ENCODE results near the gene SYTL2. TPM values are rescaled to one million over a fixed set of nuclear protein-coding genes. Genes with fewer than 3 reads are reported as not detected.
A peak's percentile ranks its signal among the peaks of the same experiment; 100 is the strongest.
"Not testable (repeated sequence)": the region's sequence is repeated elsewhere in the genome, so short reads cannot be mapped to it uniquely, and the experiment has no call there.

Gene SYTL2
- total and polyA plus RNA-seq, 5 experiments from 2014 or later = 11.8 to 32.7 (median 26.0) TPM

DNA sequence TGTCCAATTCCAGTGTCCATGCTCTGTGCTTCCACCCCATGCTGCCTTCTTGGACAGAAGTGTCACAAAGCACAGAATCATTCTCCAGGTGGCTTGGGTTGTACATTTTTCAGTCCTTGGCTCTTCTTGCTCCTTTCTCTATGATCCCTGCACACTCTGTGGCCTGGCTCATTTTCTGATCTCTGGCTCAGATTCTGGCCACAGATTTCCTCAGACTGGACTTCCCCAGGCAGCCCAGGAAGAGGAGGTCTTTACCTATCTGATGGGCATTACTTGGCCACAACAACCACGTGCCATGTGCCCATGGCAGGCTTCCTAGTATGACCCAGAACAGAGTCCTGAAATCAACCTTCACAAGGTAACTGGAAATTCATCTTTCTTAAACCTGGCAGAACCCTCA is 27.2 kb downstream of the SYTL2 start:
- Mint-ChIP-seq H3K9me3 (peaks cover 0 to 11% (median 7%) of the 10 kb centered on the region in 9 donors), H3K36me3 (peaks cover 0 to 6% (median 6%) of the 10 kb centered on the region in 3 donors), H3K27me3 (no peaks in the 10 kb centered on the region), H3K4me3 (peak overlapping the region in 1 of 10 donors; percentile 1), H3K27ac (peak overlapping the region in 2 of 10 donors; percentile 55 to 81), H3K4me1 (peaks cover 25 to 40% (median 32%) of the 10 kb centered on the region in 4 donors)
- ATAC-seq (no peak), DNase-seq (no peak)
- POLR2A ChIA-PET = no interaction called here

DNA sequence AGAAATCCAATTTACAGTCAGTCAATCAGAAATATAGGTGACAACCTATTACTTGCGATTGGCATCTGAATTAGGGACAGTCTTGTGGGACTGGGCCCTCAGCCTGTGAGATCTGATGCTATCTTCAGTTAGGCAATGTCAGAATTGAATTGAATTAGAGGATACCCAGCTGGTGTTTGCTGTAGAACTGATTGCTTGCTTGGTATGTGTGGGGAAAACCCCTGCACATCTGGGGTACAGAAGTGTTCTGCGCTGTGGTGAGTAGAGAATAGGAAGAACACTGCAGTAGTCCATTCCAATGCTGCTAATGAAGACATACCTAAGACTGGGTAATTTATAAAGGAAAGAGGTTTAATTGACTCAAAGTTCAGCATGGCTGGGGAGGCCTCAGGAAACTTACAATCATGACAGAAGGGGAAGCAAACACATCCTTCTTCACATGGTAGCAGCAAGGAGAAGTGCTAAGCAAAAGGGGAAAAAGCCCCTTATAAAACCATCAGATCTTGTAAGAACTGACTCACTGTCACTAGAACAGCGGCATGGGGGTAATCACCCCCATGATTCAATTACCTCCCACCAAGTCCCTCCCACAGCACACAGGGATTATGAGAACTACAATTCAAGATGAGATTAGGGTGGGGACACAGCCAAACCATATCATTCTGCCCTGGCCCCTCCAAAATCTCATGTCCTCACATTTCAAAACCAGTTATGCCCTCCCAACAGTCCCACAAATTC is 30.0 kb downstream of the SYTL2 start:
- peak overlapping the region in 7 of 10 donors; percentile 3 to 85 (median 40) for H3K27ac Mint-ChIP-seq
- H3K9me3 Mint-ChIP-seq = peaks cover 0 to 13% (median 7%) of the 10 kb centered on the region in 9 donors
- POLR2A ChIA-PET, DNase-seq, H3K27me3 Mint-ChIP-seq: not testable (repeated sequence)
- H3K4me3 Mint-ChIP-seq = peak overlapping the region in 2 of 10 donors; percentile 2 to 38
- H3K36me3 Mint-ChIP-seq = peaks cover 0 to 13% (median 6%) of the 10 kb centered on the region in 3 donors
- peaks cover 23 to 42% (median 28%) of the 10 kb centered on the region in 4 donors for H3K4me1 Mint-ChIP-seq
- ATAC-seq = peak; percentile 14 to 77

DNA sequence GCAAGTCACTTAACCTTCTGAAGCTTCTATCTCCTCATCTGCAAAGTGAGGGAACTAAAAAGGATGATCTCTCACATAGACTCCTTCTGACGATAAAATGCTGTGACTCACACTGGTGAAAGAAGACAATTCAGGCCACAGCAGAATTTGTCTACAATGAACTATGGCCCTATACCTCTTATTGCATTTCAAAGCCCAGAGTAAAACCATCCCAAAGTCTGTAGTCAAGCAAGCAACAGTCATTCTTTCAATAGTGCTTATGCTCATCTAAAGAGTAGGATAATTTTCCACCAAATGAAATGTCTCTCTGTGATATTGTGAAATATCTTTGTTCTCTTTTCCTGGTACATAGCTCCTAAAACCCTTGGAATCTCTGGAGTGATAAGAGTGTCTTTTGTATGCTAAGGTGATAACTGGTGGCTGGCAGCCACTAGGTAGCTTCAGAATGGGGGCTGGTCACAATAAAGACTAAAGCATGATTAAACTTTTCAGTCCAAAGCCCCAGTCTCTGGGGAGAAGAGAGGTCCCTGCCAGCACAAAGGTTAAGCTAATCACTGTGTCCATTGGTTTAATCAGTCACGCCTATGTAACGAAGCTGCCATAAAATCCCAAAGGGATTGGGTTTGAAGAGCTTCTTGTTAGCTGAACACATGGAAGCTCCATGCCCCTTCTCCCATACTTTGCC is 30.8 kb downstream of the SYTL2 start:
- H3K9me3 Mint-ChIP-seq = peaks cover 0 to 13% (median 7%) of the 10 kb centered on the region in 9 donors
- no peak overlapping the region for H3K4me3 Mint-ChIP-seq
- H3K27me3 Mint-ChIP-seq = no peaks in the 10 kb centered on the region
- ATAC-seq = no peak
- DNase-seq = no peak
- peak overlapping the region in 4 of 10 donors; percentile 10 to 50 (median 34) for H3K27ac Mint-ChIP-seq
- peaks cover 0 to 17% (median 6%) of the 10 kb centered on the region in 3 donors for H3K36me3 Mint-ChIP-seq
- peaks cover 25 to 44% (median 29%) of the 10 kb centered on the region in 4 donors for H3K4me1 Mint-ChIP-seq
- POLR2A ChIA-PET = no interaction called here

DNA sequence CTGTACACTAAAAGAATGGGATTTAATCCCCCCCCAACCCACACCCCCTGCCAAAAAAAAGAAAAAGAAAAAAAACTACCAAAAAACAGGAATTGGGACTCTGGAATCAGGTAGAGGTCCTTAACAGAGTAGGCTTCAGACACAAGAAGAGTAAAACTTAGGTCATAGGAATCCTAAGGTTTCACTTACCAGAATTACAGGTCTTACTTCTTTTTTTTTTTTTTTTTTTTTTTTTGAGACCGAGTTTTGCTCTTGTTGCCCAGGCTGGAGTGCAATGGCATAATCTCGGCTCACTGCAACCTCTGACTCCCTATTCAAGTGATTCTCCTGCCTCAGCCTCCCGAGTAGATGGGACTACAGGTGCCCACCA is 33.4 kb downstream of the SYTL2 start:
- ATAC-seq, POLR2A ChIA-PET, H3K27me3 Mint-ChIP-seq, DNase-seq, H3K9me3 Mint-ChIP-seq: not testable (repeated sequence)
- peaks cover 0 to 14% (median 3%) of the 10 kb centered on the region in 3 donors for H3K36me3 Mint-ChIP-seq
- H3K4me1 Mint-ChIP-seq = peaks cover 32 to 50% (median 41%) of the 10 kb centered on the region in 4 donors
- peak overlapping the region in 2 of 10 donors; percentile 16 for H3K27ac Mint-ChIP-seq
- peak overlapping the region in 1 of 10 donors; percentile 12 for H3K4me3 Mint-ChIP-seq

DNA sequence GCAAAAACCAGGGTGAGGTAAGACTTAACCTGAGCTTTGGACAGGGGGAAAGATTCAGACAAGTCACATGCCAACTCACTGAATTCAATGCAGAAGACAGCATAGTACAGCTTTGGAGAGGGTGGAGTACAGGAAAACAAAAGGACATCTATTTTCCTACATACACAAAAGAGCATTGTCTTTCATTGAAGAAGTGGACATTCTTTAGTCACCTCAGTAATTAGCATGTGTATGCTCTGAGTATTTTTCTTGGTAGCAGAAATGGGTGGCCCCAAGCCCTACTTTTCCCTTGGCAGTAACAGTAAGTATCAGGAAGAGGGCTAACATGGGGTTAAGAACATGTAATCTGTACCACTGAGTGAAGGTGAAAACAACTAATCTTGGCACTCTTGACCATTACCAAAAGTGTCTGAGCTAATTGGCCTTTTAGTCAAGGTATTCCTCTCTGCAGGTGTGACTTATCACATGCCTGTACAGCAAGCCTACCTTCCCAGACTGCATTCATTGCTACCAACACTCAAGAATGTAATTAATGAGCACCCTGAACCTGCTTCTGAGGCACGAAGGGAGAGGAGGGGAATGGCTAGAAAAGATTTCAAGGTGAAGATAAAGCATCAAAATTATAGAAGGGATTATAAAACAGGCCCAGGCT is 33.9 kb downstream of the SYTL2 start:
- POLR2A ChIA-PET = interaction anchor here (1.7 kb wide), 1 partner anchor 17 kb away, joined by 3 read pairs; no protein-coding TSS in a partner anchor

DNA sequence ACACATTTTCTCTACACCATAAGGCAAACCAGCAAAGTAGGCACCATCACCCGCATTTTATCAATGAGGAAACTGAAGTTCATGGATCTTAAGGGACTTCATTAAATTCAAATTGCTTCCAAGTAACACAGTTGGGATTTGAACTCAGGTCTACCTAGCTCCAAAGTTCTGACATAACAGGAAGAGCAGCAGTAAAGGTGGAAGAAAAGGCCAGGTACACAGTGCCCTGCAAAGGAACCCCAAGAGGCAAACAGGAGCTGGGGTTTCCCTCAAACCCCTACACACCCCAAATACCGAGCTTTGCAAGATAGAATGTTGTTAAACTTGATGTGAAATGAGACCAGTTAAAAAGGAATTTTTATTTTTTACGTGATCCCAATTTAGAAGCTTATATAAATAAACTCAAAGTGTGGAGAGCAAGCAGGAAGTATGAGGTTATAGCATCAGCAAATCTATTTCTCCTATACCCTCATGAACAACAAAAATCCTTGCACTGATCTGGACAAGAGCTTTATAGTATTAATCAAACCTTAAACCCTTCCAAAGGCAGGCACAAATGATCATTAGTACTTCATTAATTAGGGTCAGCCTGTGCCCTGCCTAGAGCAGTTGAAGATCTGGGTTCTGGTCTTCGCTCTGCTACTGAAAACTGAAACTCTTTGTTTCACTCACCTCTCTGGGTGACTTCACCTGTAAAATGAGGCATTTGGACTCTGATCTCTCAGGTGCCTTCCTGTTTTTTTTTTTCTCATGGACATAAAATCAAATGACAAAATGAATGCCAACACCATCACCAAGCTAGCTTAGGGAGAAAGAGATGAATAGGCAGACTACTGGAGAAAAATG is 36.5 kb downstream of the SYTL2 start:
- peak; percentile 30 to 32 for ATAC-seq
- Mint-ChIP-seq H3K4me1 (peaks cover 20 to 38% (median 25%) of the 10 kb centered on the region in 4 donors), H3K9me3 (peaks cover 0 to 5% (median 0%) of the 10 kb centered on the region in 9 donors), H3K27me3 (no peaks in the 10 kb centered on the region), H3K4me3 (peak overlapping the region in 8 of 10 donors; percentile 15 to 62 (median 34)), H3K36me3 (peaks cover 0 to 11% (median 0%) of the 10 kb centered on the region in 3 donors), H3K27ac (peak overlapping the region in 8 of 10 donors; percentile 13 to 82 (median 62))
- no peak for DNase-seq
- POLR2A ChIA-PET = interaction anchor here (0.6 to 1.7 kb wide), 3 partner anchors 20 to 23 kb away, joined by 3 to 7 read pairs (median 5); no protein-coding TSS in a partner anchor

More for the DNA sequence above, 33.9 kb downstream of the SYTL2 start:
- Mint-ChIP-seq H3K36me3 (peaks cover 0 to 11% (median 0%) of the 10 kb centered on the region in 3 donors), H3K4me1 (peaks cover 30 to 50% (median 40%) of the 10 kb centered on the region in 4 donors), H3K9me3 (peaks cover 0 to 5% (median 0%) of the 10 kb centered on the region in 9 donors), H3K27me3 (no peaks in the 10 kb centered on the region), H3K27ac (peak overlapping the region in 3 of 10 donors; percentile 16 to 69 (median 16)), H3K4me3 (no peak overlapping the region)
- no peak for ATAC-seq
- no peak for DNase-seq

DNA sequence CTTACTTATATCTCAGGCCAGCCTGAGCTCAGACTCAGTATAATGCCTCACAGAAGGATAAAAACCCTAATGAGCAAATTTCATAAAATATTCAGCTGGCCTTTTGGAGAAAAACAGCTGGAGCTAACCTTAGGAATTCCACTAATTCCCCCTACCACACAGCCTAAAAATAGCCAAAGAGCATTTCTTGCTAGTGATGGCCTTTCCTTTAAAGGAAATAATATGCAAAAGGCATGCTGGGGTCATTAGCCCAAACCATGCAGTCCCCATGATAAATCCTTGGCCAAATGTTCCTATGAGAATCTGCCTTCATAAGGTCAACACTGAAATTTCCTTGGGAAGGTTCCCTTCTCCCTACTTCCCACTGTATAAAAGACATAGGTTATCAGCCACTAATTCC is 38.2 kb downstream of the SYTL2 start:
- peak overlapping the region in 2 of 10 donors; percentile 5 to 33 for H3K27ac Mint-ChIP-seq
- H3K27me3 Mint-ChIP-seq = no peaks in the 10 kb centered on the region
- no peak for DNase-seq
- POLR2A ChIA-PET = no interaction called here
- peaks cover 0 to 13% (median 5%) of the 10 kb centered on the region in 3 donors for H3K36me3 Mint-ChIP-seq
- peaks cover 24 to 56% (median 25%) of the 10 kb centered on the region in 4 donors for H3K4me1 Mint-ChIP-seq
- ATAC-seq = no peak
- H3K9me3 Mint-ChIP-seq = peaks cover 0 to 11% (median 0%) of the 10 kb centered on the region in 9 donors
- H3K4me3 Mint-ChIP-seq = no peak overlapping the region

DNA sequence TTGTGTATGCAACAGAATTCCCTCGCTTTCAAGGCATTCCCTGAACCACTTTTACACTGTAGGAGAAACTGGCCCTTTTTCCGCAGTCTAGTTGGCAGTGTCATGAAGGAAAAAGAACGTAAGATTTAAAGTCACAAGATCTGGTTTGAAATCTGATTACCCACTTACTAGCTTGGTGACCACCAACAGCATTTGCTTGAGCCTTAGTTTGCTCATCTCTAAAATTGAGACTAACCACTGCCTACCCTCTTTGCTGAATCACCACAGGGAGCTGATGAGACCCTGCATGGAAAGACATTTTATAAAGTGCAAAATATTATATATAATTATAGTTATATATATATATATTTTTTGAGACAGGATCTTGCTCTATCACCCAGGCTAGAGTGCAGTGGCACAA is 39.4 kb downstream of the SYTL2 start:
- H3K4me3 Mint-ChIP-seq = no peak overlapping the region
- ATAC-seq (no peak), DNase-seq (no peak)
- H3K9me3 Mint-ChIP-seq = peaks cover 0 to 11% (median 0%) of the 10 kb centered on the region in 9 donors
- H3K36me3 Mint-ChIP-seq = peaks cover 0 to 13% (median 5%) of the 10 kb centered on the region in 3 donors
- no peaks in the 10 kb centered on the region for H3K27me3 Mint-ChIP-seq
- no peak overlapping the region for H3K27ac Mint-ChIP-seq
- peaks cover 23 to 53% (median 26%) of the 10 kb centered on the region in 4 donors for H3K4me1 Mint-ChIP-seq
- POLR2A ChIA-PET = no interaction called here

DNA sequence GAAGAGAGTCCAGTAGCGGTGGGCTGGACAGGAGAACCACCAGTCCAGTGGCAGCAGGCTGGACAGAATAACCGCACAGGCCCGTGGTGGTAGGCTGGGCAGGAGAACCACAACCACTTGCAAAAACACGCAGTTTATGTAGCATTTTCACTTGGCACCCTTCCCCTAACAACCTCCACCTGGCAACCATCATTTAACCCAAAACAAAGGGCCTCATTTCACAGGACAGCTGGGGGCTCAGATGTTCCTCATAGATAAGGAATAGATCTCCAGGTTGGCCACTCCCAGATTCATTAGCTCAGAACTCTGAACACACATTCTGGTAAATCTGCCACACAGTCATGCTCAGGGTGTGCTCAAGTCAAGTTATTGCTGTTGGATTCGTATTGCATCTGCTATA is 41.2 kb downstream of the SYTL2 start:
- Mint-ChIP-seq H3K27me3 (no peaks in the 10 kb centered on the region), H3K9me3 (peaks cover 0 to 11% (median 0%) of the 10 kb centered on the region in 9 donors), H3K27ac (no peak overlapping the region), H3K4me3 (no peak overlapping the region), H3K36me3 (peaks cover 0 to 5% (median 5%) of the 10 kb centered on the region in 3 donors), H3K4me1 (peaks cover 21 to 52% (median 26%) of the 10 kb centered on the region in 4 donors)
- no peak for ATAC-seq
- POLR2A ChIA-PET = no interaction called here
- DNase-seq = no peak

DNA sequence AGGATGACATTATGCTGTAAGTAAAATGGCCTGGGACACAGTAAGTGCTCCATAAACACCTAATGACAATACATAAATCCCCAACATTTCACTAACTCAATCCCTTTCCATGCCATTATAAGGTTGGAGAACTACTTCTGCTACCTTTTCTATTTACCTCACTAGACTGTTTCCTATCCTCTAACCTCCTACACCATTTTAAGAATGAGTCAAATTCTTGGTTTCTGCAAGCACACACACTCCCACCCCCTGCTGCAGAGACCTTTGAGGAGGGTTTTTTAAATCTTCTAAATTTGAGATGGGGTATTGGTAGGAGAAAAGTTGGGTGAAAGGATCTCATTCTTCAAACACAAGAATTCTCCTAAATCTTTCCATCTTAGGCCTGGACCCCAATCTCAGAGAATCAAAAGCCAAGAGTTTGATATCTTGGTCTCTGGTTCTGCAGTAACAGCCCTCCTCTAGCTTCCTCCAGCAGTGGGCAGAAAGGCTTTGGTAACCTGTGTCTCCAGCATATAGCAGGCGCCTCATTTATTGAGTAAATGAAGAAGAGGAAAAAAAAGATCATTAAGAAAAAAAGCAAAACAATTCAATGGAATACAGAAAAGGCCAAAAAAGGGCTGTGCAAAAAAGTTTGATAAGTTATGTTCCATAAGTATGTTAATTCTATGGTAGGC is 42.3 kb downstream of the SYTL2 start:
- Mint-ChIP-seq H3K27me3 (no peaks in the 10 kb centered on the region), H3K27ac (peak overlapping the region in 3 of 10 donors; percentile 25 to 73 (median 36)), H3K9me3 (peaks cover 0 to 11% (median 0%) of the 10 kb centered on the region in 9 donors), H3K4me3 (no peak overlapping the region), H3K4me1 (peaks cover 14 to 42% (median 20%) of the 10 kb centered on the region in 4 donors), H3K36me3 (peaks cover 0 to 5% (median 5%) of the 10 kb centered on the region in 3 donors)
- no peak for ATAC-seq
- POLR2A ChIA-PET = interaction anchor here (0.8 to 1.2 kb wide), 2 partner anchors 9 to 12 kb away, joined by 3 read pairs; no protein-coding TSS in a partner anchor
- DNase-seq = no peak
